NCI-H2029 (cell line): ENCODE data around the gene KLHL28.

ENCODE experiments used
- DNase-seq: peaks from one replicate; lab custom pipeline; 2025; lab: John Stamatoyannopoulos, UW

Gene KLHL28

DNA sequence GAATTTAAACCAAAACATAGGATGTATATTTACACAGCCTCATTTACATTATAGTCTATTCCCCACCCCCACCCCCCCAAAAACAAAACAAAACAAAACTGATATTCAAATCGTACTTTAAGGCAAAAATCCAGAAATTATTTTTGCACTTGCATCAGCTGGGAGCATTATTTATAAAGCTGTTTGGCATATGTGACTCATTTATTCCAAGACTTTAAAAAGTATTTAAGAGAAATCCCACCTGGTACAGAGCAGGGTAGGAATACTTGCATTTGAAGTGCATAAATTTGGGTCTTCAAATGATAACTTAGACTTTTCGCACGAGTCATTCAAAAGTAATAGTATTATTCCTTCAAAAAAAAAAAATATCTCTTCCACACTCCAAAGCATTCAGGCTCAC lies 1.1 kb downstream of the KLHL28 start:
- DNase-seq: no peak

DNA sequence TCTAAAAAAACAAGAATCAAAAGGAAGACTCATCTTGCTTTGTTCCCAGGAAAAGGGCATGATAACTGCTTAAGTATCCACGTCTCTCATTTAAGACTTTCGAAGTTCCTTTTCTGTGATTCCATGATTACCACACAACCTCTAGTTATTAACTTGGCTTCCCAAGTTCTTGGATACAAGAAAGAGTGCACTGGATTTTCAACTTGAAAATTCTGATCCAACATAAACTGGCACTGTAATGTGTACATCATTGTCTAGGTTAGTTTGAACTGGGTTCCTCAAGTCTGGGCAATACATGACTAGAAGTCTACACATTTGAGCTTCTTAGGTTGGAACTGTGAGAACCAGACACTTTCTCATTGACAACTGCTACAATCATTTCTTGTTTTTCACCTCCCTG lies 1.6 kb downstream of the KLHL28 start:
- DNase-seq: no peak

GRCh38 chr14:44959538-44959937 lies 2.2 kb downstream of the KLHL28 start:
- no peak for DNase-seq

GRCh38 chr14:44956866-44957265 lies 4.9 kb downstream of the KLHL28 start:
- DNase-seq: no peak

GRCh38 chr14:44955528-44955927 lies 6.2 kb downstream of the KLHL28 start:
- DNase-seq: no peak

DNA sequence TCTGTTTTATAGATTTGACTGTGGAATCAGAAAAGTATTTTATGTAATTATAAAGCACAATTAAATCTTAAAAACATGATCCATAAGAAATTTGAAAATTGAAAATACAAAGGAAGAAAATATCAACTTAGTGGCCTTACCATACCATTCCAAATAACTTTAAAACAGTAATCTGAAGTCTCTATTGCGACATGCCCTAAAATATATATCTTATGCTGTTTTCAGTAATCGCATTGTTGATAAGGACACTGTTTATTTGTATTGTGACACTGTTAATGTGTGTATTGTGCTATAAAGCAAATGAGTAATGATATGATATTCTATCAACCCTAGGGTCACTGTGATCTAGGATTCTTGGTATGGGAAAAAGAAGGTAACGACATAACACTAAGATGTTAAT lies 7.0 kb downstream of the KLHL28 start:
- DNase-seq: no peak

DNA sequence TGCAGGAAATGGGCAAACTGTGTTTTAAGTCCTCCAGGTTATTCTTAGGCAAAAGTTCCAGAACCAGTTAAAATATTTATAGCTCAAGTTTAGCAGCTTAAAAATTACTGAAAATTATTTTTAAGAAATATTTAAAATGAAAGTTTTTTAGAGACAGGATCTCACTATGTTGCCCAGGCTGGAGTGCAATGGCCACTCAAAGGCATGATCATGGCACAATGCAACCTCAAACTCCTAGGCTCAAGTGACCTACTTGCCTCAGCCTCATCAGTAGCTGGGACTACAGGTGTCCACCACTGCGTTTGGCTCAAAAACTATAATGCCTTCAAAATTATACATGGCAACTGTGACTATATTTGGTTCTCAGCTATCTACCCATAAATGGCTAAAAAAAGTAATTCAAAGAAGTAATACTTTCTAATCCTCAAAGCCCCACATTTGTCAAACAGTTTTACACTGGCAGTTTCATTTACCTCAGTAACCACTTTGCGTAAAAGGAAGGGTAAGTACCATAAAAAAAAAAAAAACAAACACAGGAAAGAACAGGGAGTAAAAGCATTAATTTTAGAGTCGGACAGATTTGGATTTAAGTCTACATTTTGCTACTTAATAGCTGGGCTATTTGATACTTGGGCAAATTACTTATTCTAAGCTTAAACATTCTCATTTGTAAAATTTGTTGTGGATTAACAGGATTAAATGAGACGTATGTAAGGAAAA lies 9.2 kb downstream of the KLHL28 start:
- DNase-seq: no peak

GRCh38 chr14:44951051-44951450 lies 10.7 kb downstream of the KLHL28 start:
- no peak for DNase-seq

- DNase-seq: no peak
Observed at GRCh38 chr14:44945264-44945663, 16.5 kb downstream of the KLHL28 start.

GRCh38 chr14:44944107-44944506 lies 17.6 kb downstream of the KLHL28 start:
- no peak for DNase-seq

DNA sequence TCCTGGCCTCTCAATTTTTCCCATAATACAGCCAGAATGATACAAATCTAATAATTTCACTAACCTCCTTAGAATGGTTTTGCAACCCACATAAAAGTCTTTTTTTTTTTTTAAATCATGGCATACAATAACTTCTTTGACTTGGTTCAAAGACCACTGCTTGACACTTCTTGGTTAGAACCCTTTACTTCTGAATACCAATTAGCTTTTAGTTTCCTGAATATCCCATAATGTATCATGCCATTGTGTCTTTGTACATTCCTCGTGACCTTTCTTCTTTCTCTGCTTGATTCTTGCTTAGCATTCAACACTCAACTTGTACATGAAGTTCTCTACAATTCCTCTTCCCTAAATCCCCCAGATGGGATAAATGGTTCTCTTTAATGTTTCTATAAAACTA lies 19.3 kb downstream of the KLHL28 start:
- no peak for DNase-seq

DNA sequence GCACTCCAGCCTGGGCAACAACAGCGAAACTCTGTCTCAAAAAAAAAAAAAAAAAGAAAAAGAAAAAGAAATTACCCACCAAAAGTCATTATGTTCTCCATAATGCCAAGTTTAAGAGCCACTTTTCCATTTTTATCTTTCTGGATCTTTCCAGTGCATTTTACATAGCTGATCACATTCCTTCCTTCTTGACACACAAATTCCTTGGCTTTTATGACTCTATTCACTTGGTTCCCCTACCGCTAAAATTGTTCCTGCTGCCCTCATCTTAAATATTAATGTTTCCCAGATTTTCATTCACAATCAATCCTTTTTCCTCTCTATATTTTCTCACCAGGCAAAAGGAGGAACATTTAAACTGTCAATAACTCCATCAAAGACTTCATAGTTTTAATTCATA lies 20.2 kb downstream of the KLHL28 start:
- DNase-seq: no peak

DNA sequence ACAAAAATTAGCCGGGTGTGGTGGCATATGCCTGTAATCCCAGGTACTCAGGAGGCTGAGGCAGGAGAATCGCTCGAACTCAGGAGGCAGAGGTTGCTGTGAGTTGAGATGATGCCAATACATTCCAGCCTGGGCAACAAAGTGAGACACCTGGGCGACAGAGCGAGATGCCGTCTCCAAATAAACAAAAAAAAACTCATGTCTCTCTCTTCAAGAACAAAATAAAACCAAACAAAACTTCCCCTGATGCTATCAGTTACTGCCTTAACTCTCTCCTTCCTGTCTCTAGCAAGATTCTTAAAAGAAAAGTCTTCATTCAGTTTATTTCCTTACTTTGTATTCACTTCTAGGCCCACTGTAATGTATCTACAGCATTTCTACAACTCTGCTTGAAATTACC lies 20.8 kb downstream of the KLHL28 start:
- no peak for DNase-seq

DNA sequence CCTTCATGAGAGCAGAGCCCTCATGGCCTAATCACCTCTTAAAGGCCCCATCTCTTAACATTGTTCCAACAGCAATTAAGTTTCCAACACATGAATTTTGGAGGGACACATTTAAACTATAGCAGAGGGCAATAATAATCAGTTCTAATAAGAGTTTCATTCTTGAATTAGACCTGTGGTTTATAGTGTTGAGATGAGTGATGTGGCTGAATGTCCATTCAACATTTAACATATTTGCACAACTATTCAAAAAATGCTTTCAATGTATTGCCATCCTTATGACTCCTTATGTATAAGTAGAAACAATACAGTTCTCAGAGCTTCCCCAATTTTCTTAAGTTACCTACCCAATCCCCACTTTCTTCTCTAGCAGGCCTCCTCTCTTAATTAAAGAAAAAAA lies 21.5 kb downstream of the KLHL28 start:
- DNase-seq: no peak

GRCh38 chr14:44937547-44937946 lies 24.2 kb downstream of the KLHL28 start:
- DNase-seq: no peak

GRCh38 chr14:44935155-44935554 lies 26.6 kb downstream of the KLHL28 start:
- DNase-seq: no peak

- DNase-seq: no peak
Observed at GRCh38 chr14:44928793-44929192, 33.0 kb downstream of the KLHL28 start.

DNA sequence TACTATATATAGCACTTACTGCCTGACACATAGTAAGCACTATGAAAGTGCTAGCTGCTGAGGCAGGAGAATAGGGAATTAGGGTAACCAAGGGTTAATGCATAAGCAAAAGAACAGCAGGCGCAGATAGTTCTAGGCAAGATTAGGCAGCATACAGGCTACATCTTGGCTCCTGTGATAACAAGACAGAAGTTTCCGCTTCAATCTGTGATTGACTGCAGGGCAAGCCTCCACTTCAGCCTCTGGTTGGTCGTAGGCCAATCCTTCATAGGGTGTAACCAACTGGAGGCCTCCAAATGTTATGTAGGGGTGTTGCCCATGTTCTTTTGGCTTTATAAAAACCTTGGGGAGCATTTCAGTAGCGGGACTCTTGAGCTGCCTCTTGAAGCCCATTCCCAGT lies 46.9 kb downstream of the KLHL28 start:
- no peak for DNase-seq

GRCh38 chr14:44912041-44912869 lies 49.5 kb downstream of the KLHL28 start:
- peak; percentile 14 for DNase-seq

DNA sequence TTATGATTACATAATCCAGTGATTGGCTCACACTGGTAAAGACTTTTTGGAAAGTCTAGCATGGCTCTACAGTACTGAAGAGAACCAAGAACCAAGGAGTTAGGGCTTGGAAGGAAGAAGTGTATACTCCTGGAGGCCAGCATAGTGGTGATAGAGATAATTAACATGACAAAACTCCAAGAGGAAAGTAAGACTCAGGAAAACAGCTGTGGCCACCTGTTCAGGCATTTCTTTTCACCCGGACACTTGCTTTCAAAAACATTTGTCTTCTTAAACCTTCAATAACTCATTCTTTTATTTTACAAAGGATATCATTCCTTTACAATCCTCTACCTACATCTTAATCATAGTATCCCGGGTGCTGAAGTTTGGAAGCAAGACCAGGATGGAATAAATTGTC lies 50.9 kb downstream of the KLHL28 start:
- DNase-seq: no peak

DNA sequence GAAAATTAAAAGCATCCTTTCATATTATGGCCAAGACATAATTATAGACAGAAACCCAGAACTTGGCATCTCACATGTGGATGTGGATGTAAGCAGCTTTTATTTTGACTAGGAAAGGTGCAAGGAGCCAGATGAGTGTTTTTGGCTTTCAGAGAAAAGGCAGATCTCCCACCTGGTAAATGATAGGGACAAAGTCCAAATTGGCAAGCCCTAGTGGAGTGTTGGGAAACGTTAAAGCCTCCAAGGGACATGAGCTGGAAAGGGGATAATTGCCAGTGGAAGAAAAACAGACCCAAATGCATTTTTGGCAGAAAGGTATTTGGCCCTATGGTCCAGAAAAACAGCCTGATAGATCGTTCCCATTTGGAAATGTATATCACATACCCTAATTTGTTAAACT lies 60.1 kb downstream of the KLHL28 start:
- no peak for DNase-seq

DNA sequence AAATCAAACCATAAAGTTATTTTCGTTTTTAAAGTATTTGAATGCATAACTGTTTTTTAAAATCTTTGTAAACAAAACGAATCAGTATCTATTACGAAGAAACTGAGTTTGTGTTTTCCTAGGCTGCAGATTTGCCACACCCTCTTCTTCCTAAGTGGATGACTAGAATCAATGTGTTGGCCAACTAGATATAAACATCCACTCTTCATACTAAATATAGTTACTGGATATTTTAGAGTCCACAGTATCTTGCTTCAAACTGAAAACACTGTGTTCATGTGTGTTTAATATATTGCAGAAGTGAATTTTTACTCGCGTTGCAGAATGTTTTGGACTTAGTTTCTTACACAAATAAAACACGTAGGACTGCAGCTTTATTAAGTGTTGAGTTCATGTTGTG lies 63.2 kb downstream of the KLHL28 start:
- no peak for DNase-seq

DNA sequence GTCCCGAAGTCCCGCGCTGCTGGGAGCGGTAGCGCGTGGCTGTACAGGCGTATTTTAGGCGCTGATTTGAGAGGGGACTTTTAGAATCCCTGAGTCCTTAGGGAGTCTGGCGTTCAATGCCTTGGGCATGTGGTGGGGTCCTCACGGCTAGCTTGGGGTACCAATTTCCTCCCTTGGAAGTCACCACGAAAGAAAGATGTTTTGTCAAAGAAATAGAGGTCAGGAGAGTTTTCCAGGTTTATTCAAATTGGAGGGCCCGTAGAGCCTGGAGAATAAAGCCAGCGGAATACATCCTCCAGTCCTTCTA lies 63.9 kb downstream of the KLHL28 start:
- no peak for DNase-seq
